GM13976 (cell line): ENCODE data around the gene PROSER2.

Source experiments
- DNase-seq: peaks from one replicate; pipeline ENCODE4 v3.0.0; 2012; ENCODE audit warnings: low spot score
- in situ Hi-C: fragments of 300-500 bp; cut with MboI; formaldehyde crosslinking; loops from one replicate; pipeline ENCODE4 v1.12.0; 2022; ENCODE audit warnings: low sequenced_read_pairs, mixed read lengths, inconsistent platforms; ENCODE audit not compliant: unreplicated experiment
- TF ChIP-seq, protein P1 (sequence below): IDR thresholded peaks from 2 replicates; pipeline ENCODE4 v1.5.1; 2012; ENCODE audit warnings: borderline replicate concordance, mild to moderate bottlenecking; ENCODE audit not compliant: insufficient read depth; ENCODE audit errors: extremely low read depth, missing control alignments, control extremely low read depth

Gene PROSER2

DNA sequence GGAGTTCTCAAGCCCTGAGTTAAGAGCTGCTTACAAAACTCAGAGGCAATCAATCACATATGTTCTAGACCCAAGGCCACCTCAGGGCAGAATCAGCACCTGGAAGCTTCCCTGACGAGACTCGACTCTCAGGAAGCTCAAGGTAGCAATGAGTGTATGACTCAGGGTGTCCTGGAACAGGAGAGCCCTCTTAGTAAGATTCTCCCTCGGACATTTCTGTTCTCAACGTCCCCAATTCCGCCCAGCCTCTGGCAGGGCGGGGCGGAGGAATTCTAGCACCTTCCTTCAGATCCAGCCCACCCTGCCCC, 39.6 kb upstream of the PROSER2 start:
- TF ChIP-seq, protein P1, sequence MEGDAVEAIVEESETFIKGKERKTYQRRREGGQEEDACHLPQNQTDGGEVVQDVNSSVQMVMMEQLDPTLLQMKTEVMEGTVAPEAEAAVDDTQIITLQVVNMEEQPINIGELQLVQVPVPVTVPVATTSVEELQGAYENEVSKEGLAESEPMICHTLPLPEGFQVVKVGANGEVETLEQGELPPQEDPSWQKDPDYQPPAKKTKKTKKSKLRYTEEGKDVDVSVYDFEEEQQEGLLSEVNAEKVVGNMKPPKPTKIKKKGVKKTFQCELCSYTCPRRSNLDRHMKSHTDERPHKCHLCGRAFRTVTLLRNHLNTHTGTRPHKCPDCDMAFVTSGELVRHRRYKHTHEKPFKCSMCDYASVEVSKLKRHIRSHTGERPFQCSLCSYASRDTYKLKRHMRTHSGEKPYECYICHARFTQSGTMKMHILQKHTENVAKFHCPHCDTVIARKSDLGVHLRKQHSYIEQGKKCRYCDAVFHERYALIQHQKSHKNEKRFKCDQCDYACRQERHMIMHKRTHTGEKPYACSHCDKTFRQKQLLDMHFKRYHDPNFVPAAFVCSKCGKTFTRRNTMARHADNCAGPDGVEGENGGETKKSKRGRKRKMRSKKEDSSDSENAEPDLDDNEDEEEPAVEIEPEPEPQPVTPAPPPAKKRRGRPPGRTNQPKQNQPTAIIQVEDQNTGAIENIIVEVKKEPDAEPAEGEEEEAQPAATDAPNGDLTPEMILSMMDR = no peak
- no peak for DNase-seq
- in situ Hi-C loops = loop anchor here (10.0 kb wide), 1 partner anchor 201 kb away; no protein-coding TSS in a partner anchor

DNA sequence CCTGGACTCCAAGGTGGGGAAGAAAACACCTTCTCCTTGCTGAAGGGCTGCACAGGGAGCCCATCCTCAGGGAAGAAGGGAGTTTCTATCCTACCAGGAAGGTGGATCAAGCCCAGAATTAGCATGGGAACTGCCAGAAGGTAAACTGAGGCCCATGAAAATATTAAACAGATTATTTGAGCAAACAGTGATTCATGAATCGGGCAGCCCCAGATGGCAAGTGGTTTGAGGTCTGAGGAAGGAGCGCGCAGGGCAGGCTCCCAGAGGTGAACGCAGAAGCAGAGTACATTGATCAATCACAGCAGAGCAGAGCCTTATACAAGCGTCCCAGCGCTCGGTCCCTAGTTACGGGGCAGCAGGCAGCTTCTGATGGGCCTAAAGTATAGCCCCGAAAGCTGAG, 35.8 kb upstream of the PROSER2 start:
- TF ChIP-seq, protein P1 = no peak
- DNase-seq = no peak
- in situ Hi-C loops = loop anchor here (10.0 kb wide), 1 partner anchor 197 kb away; no protein-coding TSS in a partner anchor

DNA sequence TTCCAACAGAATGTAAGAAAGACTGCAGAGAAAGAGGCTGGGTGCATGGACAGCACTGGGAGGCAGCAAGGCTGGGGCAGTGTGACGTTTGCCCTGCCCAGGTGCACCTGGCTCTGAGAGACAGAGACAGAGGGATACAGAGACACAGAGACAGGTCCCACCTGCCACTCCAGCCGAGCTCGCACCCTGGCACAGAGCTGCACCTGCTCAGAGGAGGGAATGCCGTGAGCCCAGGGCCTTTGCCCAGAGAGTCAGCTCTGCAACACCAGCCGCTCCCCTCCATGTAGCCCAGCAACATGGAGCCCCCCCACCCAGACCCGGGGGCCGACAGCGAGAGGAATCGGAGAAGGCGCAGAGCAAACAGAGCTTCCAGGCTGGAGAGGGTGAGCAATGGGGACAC, 35.3 kb upstream of the PROSER2 start:
- DNase-seq = no peak
- TF ChIP-seq, protein P1 = no peak
- in situ Hi-C loops = loop anchor here (10.0 kb wide), 1 partner anchor 197 kb away; no protein-coding TSS in a partner anchor

DNA sequence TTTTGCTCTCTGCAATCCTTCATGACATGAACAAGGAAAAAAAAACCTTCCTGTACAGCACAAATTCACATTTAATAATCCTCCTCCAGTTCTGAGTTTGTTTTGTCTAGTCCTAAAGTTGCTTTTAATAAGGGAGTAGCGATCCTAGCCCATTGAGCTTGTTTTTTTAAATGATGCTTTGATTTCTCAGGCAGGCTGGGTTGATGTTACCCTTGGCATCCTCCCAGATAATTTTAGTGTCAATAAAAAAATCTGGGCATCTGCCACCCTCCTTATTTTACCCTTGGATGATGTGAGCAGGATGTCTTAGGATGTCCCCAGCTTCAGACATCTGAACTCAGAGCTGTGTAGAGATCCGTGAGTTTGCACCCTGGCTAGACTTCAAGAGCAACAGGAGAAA, 33.9 kb upstream of the PROSER2 start:
- in situ Hi-C loops = loop anchor here (10.0 kb wide), 1 partner anchor 195 kb away; no protein-coding TSS in a partner anchor
- no peak for DNase-seq
- TF ChIP-seq, protein P1 = no peak

DNA sequence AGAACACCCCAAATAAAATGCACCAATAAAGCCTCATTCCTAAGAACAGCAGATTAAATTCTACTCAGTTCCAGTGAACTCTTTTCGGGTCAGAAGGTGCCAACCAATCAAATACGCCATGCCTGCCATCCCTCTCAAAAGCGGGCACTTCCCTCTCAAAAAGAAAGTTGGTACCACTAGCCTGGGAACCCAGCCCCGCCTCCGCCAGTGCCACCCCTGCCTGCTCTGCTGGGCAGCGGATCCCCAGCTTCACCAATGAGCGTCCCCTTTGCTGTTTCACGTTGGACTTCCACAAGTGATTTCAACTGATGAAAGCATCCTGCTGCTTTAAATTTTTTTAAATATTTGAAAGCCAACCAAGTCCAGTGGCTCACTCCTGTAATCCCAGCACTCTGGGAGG, 33.2 kb upstream of the PROSER2 start:
- in situ Hi-C loops = loop anchor here (10.0 kb wide), 1 partner anchor 195 kb away; no protein-coding TSS in a partner anchor

DNA sequence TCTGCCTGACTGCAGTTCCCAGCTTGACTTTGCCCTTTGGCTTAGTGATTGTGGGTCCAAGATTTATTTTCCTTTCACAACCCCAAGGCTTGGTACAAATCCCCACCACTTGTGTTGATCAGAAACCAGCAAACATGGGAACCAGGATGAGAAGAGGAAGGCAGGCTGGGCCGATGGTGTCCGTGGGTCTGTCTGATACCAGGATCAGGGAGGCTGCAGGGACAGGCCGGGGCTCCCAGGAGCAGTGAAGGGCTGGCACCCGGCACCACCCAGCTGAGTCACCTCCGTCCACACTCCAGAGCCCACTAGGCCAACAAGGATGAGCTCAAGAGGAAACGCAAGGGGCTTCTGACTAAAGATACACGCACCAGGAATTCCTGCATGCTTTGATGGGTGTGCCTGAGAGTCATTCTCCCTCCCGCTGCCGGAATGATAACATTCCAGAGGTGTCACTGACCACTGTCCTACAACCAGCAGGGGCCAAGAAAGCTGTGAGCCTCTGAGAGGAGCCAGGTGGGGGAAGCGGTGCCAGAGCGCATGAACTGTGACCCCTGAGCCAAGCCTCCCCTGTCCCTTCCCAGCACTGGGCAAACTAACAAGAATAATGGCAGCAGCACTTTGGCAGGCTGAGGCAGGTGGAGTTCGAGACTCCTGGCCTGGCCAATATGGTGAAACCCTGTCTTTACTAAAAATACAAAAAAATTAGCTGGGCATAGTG, 29.2 kb upstream of the PROSER2 start:
- DNase-seq = no peak
- TF ChIP-seq, protein P1 = no peak
- in situ Hi-C loops = no loop called here

More for the DNA sequence above, 33.2 kb upstream of the PROSER2 start:
- TF ChIP-seq, protein P1 = no peak
- DNase-seq = no peak
